ENCODE measurements around the gene CAMTA1.
A peak's percentile ranks its signal among the peaks of the same experiment; 100 is the strongest.

The CAMTA1 gene

GRCh38 chr1:7047866-7048265 is 262.6 kb downstream of the CAMTA1 start:
- no peak for DNase-seq

DNA sequence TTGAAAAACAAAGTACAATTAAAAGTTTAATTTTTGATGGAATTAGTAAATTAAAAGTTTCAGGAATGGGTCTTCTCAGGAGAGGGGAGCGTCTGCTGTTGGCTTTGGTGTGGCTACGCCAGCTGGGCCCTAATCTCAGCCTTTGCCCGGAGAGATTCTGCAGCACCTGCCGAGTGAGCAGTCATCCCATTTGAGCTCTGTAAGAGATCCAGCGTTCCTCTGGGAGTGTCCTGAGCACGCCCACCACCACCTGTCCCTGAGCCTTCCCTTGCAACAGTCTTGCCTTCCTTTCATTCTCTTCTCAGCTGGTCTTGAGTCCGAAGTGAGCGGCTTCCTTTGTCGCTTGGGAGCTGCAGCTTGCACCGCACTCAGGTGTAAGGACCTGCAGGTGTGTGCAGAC is 263.1 kb downstream of the CAMTA1 start:
- DNase-seq: no peak

- no peak for DNase-seq
Observed at GRCh38 chr1:7049913-7050625, 264.8 kb downstream of the CAMTA1 start.

DNA sequence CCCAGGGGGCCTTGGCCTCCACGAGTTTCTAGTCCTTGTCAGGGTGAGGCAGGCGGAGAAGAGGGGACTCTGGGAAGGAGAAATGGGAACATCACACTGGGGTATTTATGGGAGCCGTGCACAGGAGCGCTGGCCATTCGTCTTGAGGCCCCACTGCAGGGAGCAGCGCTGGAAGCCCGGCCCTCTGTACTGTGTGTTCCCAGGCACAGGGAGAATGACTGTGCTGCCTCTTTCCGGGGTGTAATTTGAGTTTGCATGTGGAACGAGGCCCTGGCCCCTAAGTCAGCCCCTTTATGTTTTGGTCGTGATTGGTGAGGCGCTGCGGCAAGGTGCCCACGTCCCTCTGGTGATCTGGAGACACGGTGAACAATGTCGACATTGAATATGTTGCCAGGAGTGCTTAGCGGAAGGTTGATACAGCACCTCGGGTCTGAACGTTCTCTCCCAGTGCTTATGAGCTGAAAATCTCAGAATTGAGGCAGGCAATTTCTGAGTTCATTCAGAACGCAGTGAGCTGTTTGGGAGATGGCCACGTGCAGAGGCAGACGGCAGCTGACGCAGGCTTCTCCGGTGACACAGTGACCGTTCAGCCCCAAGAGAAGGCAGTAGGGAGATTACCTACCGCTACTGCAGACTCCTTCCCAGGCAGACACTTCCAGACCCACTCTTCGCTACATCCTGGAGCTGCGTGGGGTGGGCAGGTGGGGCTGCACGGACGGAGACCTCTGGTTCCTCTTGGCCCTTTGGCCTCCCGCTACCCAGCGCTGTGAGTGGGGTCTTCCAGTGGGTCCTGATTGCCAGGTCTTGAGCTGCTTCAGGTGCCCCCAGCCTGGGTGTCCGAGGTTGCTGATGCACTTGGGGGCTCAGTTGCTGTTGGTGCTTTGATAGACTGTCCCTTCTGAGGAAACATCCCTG is 265.8 kb downstream of the CAMTA1 start:
- DNase-seq: no peak

- DNase-seq: no peak
Observed at GRCh38 chr1:7052701-7053100, 267.4 kb downstream of the CAMTA1 start.

DNA sequence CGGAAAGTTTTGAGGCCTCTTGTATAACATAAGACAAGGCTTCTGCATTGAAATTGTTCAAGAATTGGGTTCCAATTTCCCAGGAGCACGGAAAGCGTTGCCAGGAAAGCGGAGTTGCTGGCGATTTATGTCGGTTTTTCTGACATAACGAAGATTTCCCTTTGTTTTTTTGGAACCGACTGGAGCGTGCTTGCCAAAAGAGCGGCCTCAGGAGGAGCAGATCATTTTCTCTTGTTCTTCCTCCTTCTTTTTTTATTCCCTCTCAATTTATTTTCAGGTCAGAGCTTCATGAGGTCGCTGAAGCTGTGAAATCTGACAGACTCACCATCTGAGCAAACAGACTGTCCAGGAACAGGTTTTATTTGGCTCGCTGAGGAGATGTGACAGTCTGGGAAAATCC is 275.5 kb downstream of the CAMTA1 start:
- DNase-seq: no peak

DNA sequence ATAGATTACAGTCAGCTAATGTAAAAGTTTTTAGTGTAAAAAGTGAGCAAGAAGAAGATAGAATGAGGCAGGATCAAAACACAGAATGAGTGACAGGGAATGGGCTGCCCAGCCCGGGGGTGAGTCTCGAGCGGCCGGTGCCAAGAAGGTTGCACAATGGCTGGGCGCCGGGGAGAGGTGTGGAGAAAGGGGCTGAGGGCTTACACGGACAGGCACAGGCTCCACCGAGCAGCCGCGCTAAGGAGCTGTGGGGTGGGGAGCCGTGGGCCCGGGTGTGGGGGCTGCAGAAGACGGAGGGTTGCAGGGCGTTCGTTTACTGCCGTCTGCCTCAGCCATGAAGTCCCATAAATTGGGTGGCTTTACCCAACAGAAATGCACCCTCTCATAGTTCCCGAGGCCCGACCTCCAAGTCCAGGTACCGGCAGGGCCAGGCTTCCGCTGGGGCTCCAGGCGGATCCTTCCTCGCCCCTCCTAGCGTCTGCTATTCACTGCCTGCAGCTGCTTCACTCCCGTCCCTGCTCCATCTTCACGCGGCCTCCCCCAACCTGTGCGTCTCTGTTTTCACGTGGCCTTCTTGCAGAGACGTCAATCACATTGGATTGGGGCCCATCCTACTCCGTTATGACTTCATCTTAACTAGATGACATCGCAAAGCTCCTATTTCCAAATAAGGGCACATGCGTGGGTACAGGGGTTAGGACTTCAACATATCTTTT is 277.2 kb downstream of the CAMTA1 start:
- DNase-seq: no peak

GRCh38 chr1:7063981-7064380 is 278.7 kb downstream of the CAMTA1 start:
- no peak for DNase-seq

- DNase-seq: no peak
Observed at GRCh38 chr1:7068552-7068951, 283.3 kb downstream of the CAMTA1 start.

DNA sequence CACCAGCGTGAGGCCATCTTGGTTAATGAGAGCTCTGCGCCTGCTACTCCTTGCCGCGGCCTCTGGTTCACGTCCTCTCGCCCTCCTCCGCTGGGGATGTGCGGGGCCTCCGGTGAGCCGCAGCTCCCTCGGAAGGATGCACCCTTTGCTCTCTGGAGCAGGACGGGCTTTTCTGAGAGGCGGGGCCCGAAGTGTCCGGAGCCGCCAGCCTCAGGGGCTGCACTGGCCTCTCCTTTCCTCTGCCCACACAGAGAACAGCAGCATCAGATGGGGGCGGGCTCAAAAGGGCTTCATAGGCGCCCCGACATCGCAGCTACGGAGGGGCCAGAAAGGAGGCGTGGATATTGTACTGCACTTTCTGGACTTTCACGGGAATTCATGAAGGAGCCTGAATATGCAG is 284.7 kb downstream of the CAMTA1 start:
- no peak for DNase-seq

GRCh38 chr1:7070389-7071029 is 285.3 kb downstream of the CAMTA1 start:
- peak; percentile 49 to 60 for DNase-seq

GRCh38 chr1:7076117-7076516 is 290.9 kb downstream of the CAMTA1 start:
- DNase-seq: no peak

- no peak for DNase-seq
Observed at GRCh38 chr1:7076572-7076971, 291.3 kb downstream of the CAMTA1 start.

DNA sequence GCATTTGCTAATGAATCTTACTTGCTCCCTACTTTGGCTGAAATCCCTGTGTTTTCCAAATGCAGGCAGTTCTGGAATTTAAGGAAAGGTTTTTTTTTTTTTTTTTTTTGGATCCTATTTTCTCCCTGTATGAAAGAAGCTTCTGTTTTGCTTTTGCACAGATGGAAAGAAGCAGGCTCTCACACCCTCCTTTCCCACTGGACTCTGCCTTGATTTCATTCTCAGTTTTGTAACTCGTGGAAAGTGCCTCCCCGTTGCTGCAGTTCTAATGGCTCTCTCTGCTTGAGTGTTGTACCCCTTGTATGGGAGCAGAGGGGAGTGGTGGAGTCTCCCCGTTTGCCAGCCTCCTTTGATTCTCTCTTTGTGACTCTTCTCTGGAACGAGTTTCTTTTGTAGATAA is 291.9 kb downstream of the CAMTA1 start:
- DNase-seq: no peak

- no peak for DNase-seq
Observed at GRCh38 chr1:7077970-7078369, 292.7 kb downstream of the CAMTA1 start.

GRCh38 chr1:7079637-7080036 is 294.4 kb downstream of the CAMTA1 start:
- DNase-seq: no peak

GRCh38 chr1:7084232-7084894 is 299.1 kb downstream of the CAMTA1 start:
- DNase-seq: no peak

- DNase-seq: no peak
Observed at GRCh38 chr1:7085521-7085920, 300.3 kb downstream of the CAMTA1 start.

- DNase-seq: no peak
Observed at GRCh38 chr1:7086106-7086505, 300.9 kb downstream of the CAMTA1 start.

DNA sequence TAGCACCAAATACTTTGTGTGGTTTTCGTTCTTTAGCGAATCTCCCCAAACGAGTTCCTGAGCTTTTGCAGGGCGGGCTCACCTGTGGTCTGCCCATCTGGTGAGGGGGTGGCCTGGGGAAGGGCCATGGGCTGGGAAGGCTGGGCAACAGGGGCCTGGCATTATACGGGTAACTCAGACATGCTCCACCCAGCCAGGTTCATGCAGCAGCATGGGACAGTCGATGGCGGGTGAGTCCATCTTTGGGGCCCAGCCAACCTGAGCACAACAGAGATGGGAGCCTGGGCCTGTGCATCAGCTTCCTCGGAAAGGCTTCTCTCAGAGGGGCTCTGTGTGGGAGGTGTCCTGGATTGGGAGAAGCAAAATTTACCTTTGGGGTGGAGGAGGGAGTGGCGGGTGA is 302.6 kb downstream of the CAMTA1 start:
- DNase-seq: no peak

GRCh38 chr1:7089497-7089896 is 304.2 kb downstream of the CAMTA1 start:
- DNase-seq: no peak

- DNase-seq: no peak
Observed at GRCh38 chr1:7093297-7093696, 308.0 kb downstream of the CAMTA1 start.

- DNase-seq: no peak
Observed at GRCh38 chr1:7094086-7094485, 308.8 kb downstream of the CAMTA1 start.
